MCF 10A (cell line): Measurements from ENCODE around the gene SLC5A4. TPM values are rescaled to one million over a fixed set of nuclear protein-coding genes. Genes with fewer than 3 reads are reported as not detected.

Source experiments
- BruUV-seq: library from RNA; stranded (reverse); fragments of 400-500 nt; replicated peaks from 2 replicates; lab custom pipeline; 2021; lab: Mats Ljungman, UMichigan
- CTCF ChIA-PET: fragments of 300-600 bp; sonication (Branson Sonifier 250); formaldehyde crosslinking; extraction: SDS; loops from one replicate; lab custom pipeline; 2021; ENCODE audit warnings: antibody characterized with exemption, inconsistent platforms; lab: Yijun Ruan, JAX
- POLR2A ChIA-PET: fragments of 300-600, 350-650 bp; sonication (Branson Sonifier 250); formaldehyde crosslinking; extraction: SDS; loops from one replicate; lab custom pipeline; 2020; ENCODE audit warnings: antibody characterized with exemption, inconsistent platforms; lab: Yijun Ruan, JAX
- DNase-seq: peaks from one replicate; pipeline ENCODE4 v3.0.0-alpha.2; 2018; ENCODE audit not compliant: unreplicated experiment
- H3K27ac Mint-ChIP-seq: one replicate; pipeline ENCODE4 v1.8.0; 2022; ENCODE audit warnings: mild to moderate bottlenecking, low read depth, mixed read lengths; ENCODE audit not compliant: unreplicated experiment
- H3K27me3 Mint-ChIP-seq: one replicate; pipeline ENCODE4 v1.8.0; 2022; ENCODE audit warnings: mixed read lengths; ENCODE audit not compliant: insufficient read depth, unreplicated experiment
- H3K36me3 Mint-ChIP-seq: one replicate; pipeline ENCODE4 v1.8.0; 2022; ENCODE audit warnings: mild to moderate bottlenecking, moderate library complexity, mixed read lengths; ENCODE audit not compliant: insufficient read depth, unreplicated experiment
- H3K4me1 Mint-ChIP-seq: one replicate; pipeline ENCODE4 v1.8.0; 2022; ENCODE audit warnings: mixed read lengths; ENCODE audit not compliant: insufficient read depth, unreplicated experiment
- H3K4me3 Mint-ChIP-seq: one replicate; pipeline ENCODE4 v1.8.0; 2022; ENCODE audit warnings: mild to moderate bottlenecking, moderate library complexity, mixed read lengths; ENCODE audit not compliant: unreplicated experiment
- H3K9me3 Mint-ChIP-seq: one replicate; pipeline ENCODE4 v1.8.0; 2022; ENCODE audit warnings: mixed read lengths; ENCODE audit not compliant: unreplicated experiment
- CTCF ChIP-seq: fragments of 200-600 bp; IDR thresholded peaks from one replicate; pipeline ENCODE4 v1.8.0; 2022; ENCODE audit warnings: antibody characterized with exemption, mild to moderate bottlenecking; ENCODE audit not compliant: unreplicated experiment
- intact Hi-C: fragments of 100-400 bp; cut with micrococcal nuclease; formaldehyde crosslinking; loops from 2 replicates; pipeline ENCODE4 v1.14.1; 2022
- total RNA-seq: library from RNA; stranded (reverse); gene quantifications from 2 replicates; pipeline ENCODE4 v1.2.3, GENCODE V29; 2022

Gene SLC5A4
- total RNA-seq, 1 experiment from 2014 or later: not detected

GRCh38 chr22:32245042-32245441, 10.1 kb downstream of the SLC5A4 start:
- ChIA-PET CTCF (no interaction called here), POLR2A (no interaction called here)
- Mint-ChIP-seq H3K27ac (no peak overlapping the region), H3K9me3 (no peaks in the 10 kb centered on the region), H3K4me3 (no peak overlapping the region), H3K27me3 (peaks cover 39% of the 10 kb centered on the region), H3K4me1 (no peaks in the 10 kb centered on the region), H3K36me3 (no peaks in the 10 kb centered on the region)
- no peak for TF ChIP-seq CTCF
- no peak for DNase-seq
- no TSS peak for BruUV-seq
- intact Hi-C loops: no loop called here

- Mint-ChIP-seq H3K9me3 (no peaks in the 10 kb centered on the region), H3K27me3 (peaks cover 34% of the 10 kb centered on the region), H3K4me3 (no peak overlapping the region), H3K27ac (no peak overlapping the region), H3K36me3 (no peaks in the 10 kb centered on the region), H3K4me1 (no peaks in the 10 kb centered on the region)
- POLR2A ChIA-PET: interaction anchor here (0.6 kb wide), 1 partner anchor 144 kb away, joined by 3 read pairs; no protein-coding TSS in a partner anchor
- CTCF ChIA-PET: no interaction called here
- DNase-seq: no peak
- intact Hi-C loops: no loop called here
- TF ChIP-seq CTCF: no peak
- no TSS peak for BruUV-seq
Measured at GRCh38 chr22:32244547-32244946, 10.6 kb downstream of the SLC5A4 start.

- DNase-seq: no peak
- intact Hi-C loops: no loop called here
- Mint-ChIP-seq H3K27ac (no peak overlapping the region), H3K4me1 (no peaks in the 10 kb centered on the region), H3K4me3 (no peak overlapping the region), H3K36me3 (no peaks in the 10 kb centered on the region), H3K27me3 (peaks cover 33% of the 10 kb centered on the region), H3K9me3 (no peaks in the 10 kb centered on the region)
- TF ChIP-seq CTCF: no peak
- POLR2A ChIA-PET: interaction anchor here (0.6 kb wide), 1 partner anchor 101 kb away, joined by 3 read pairs; no protein-coding TSS in a partner anchor
- BruUV-seq: no TSS peak
- CTCF ChIA-PET: interaction anchor here (0.9 kb wide), 1 partner anchor 148 kb away, joined by 5 read pairs; no protein-coding TSS in a partner anchor
Measured at GRCh38 chr22:32240461-32240860, 14.7 kb downstream of the SLC5A4 start.

- H3K4me1 Mint-ChIP-seq: no peaks in the 10 kb centered on the region
- DNase-seq: no peak
- H3K4me3 Mint-ChIP-seq: no peak overlapping the region
- TF ChIP-seq CTCF: no peak
- BruUV-seq: no TSS peak
- no peaks in the 10 kb centered on the region for H3K36me3 Mint-ChIP-seq
- intact Hi-C loops: no loop called here
- H3K27ac Mint-ChIP-seq: no peak overlapping the region
- H3K9me3 Mint-ChIP-seq: no peaks in the 10 kb centered on the region
- peaks cover 51% of the 10 kb centered on the region for H3K27me3 Mint-ChIP-seq
- ChIA-PET CTCF (interaction anchor here (0.7 to 1.9 kb wide), 2 partner anchors 28 to 44 kb away, joined by 4 to 5 read pairs; no protein-coding TSS in a partner anchor), POLR2A (no interaction called here)
Measured at GRCh38 chr22:32237906-32238305, 17.2 kb downstream of the SLC5A4 start.
